Measurements from ENCODE around the gene TSPAN9. TPM values are rescaled to one million over a fixed set of nuclear protein-coding genes. Genes with fewer than 3 reads are reported as not detected.
A peak's percentile ranks its signal among the peaks of the same experiment; 100 is the strongest.

The TSPAN9 gene
- total RNA-seq, 1 experiment from 2014 or later = 9.6 TPM

- H3K27me3 ChIP-seq (ENCODE audit: insufficient read depth, low read depth) = 0 out of 2 replicates have a peak, but pooled peaks cover 4% of the 10 kb centered on the region
- no peaks in the 10 kb centered on the region for H3K4me1 ChIP-seq (replicated peaks; ENCODE audit: insufficient read depth)
- no peaks in the 10 kb centered on the region for H3K9me3 ChIP-seq (ENCODE audit: insufficient read depth, low read depth)
- H3K27ac ChIP-seq = no peak overlapping the region
- no peak overlapping the region for H3K4me3 ChIP-seq
- H4K20me1 ChIP-seq (ENCODE audit: insufficient read depth) = no peaks in the 10 kb centered on the region
- H3K36me3 ChIP-seq (ENCODE audit: low read depth) = no peaks in the 10 kb centered on the region
- H3K9me2 ChIP-seq (ENCODE audit: insufficient read depth) = no peaks in the 10 kb centered on the region
- no peaks in the 10 kb centered on the region for H3K79me2 ChIP-seq (ENCODE audit: low read depth)
- peak; percentile 27 to 45 for DNase-seq
- H3F3A ChIP-seq (ENCODE audit: insufficient read depth, low read depth) = peaks cover 8% of the 10 kb centered on the region; the same call in 1 of the 2 replicates
- no TSS peak for BruUV-seq (replicated peaks)
- POLR2A ChIA-PET (ENCODE audit: unreplicated experiment) = no interaction called here
- CTCF ChIA-PET = interaction anchor here (0.6 kb wide), 1 partner anchor 1443 kb away, joined by 3 read pairs; no protein-coding TSS in a partner anchor
- no peak overlapping the region for H2AFZ ChIP-seq
- TF ChIP-seq EZH2 (IDR thresholded peaks at IDR 0.05; ENCODE audit: low read depth) = no peak
- TF ChIP-seq CTCF (conservative IDR thresholded peaks at IDR 0.05) = no peak
- no peak overlapping the region for H3K4me2 ChIP-seq
- intact Hi-C loops (cut with micrococcal nuclease; ENCODE audit: unreplicated experiment) = no loop called here
Observed at GRCh38 chr12:3046441-3047200, 30.6 kb upstream of the TSPAN9 start.

- BruUV-seq (replicated peaks) = no TSS peak
- intact Hi-C loops (cut with micrococcal nuclease; ENCODE audit: unreplicated experiment) = no loop called here
- Histone ChIP-seq H3F3A (ENCODE audit: insufficient read depth, low read depth) (peaks cover 5% of the 10 kb centered on the region; the same call in 1 of the 2 replicates), H3K9me3 (ENCODE audit: insufficient read depth, low read depth) (no peaks in the 10 kb centered on the region), H3K27me3 (ENCODE audit: insufficient read depth, low read depth) (0 out of 2 replicates have a peak, but pooled peaks cover 7% of the 10 kb centered on the region), H3K27ac (no peak overlapping the region), H3K79me2 (ENCODE audit: low read depth) (no peaks in the 10 kb centered on the region), H3K4me2 (no peak overlapping the region), H2AFZ (no peak overlapping the region), H3K4me3 (no peak overlapping the region), H4K20me1 (ENCODE audit: insufficient read depth) (no peaks in the 10 kb centered on the region), H3K9me2 (ENCODE audit: insufficient read depth) (no peaks in the 10 kb centered on the region), H3K4me1 (replicated peaks; ENCODE audit: insufficient read depth) (no peaks in the 10 kb centered on the region), H3K36me3 (ENCODE audit: low read depth) (no peaks in the 10 kb centered on the region)
- DNase-seq = no peak
- TF ChIP-seq EZH2 (IDR thresholded peaks at IDR 0.05; ENCODE audit: low read depth) (no peak), CTCF (conservative IDR thresholded peaks at IDR 0.05) (no peak)
- ChIA-PET CTCF (no interaction called here), POLR2A (ENCODE audit: unreplicated experiment) (no interaction called here)
Observed at GRCh38 chr12:3047961-3048360, 29.2 kb upstream of the TSPAN9 start.

- H3K4me2 ChIP-seq = no peak overlapping the region
Observed at GRCh38 chr12:3048540-3048939, 28.6 kb upstream of the TSPAN9 start.

More at GRCh38 chr12:3048540-3048939, 28.6 kb upstream of the TSPAN9 start:
- 0 out of 2 replicates have a peak, but pooled peaks cover 7% of the 10 kb centered on the region for H3K27me3 ChIP-seq (ENCODE audit: insufficient read depth, low read depth)
- H4K20me1 ChIP-seq (ENCODE audit: insufficient read depth) = no peaks in the 10 kb centered on the region
- no peaks in the 10 kb centered on the region for H3K36me3 ChIP-seq (ENCODE audit: low read depth)
- no peaks in the 10 kb centered on the region for H3K4me1 ChIP-seq (replicated peaks; ENCODE audit: insufficient read depth)
- peaks cover 5% of the 10 kb centered on the region; the same call in 1 of the 2 replicates for H3F3A ChIP-seq (ENCODE audit: insufficient read depth, low read depth)
- TF ChIP-seq CTCF (conservative IDR thresholded peaks at IDR 0.05) (no peak), EZH2 (IDR thresholded peaks at IDR 0.05; ENCODE audit: low read depth) (no peak)
- CTCF ChIA-PET = no interaction called here
- no peak overlapping the region for H3K4me3 ChIP-seq
- no peaks in the 10 kb centered on the region for H3K9me3 ChIP-seq (ENCODE audit: insufficient read depth, low read depth)
- H3K27ac ChIP-seq = no peak overlapping the region
- no TSS peak for BruUV-seq (replicated peaks)
- H3K79me2 ChIP-seq (ENCODE audit: low read depth) = no peaks in the 10 kb centered on the region
- intact Hi-C loops (cut with micrococcal nuclease; ENCODE audit: unreplicated experiment) = no loop called here
- POLR2A ChIA-PET (ENCODE audit: unreplicated experiment) = interaction anchor here (0.6 kb wide), 1 partner anchor 308 kb away, joined by 3 read pairs; no protein-coding TSS in a partner anchor
- H3K9me2 ChIP-seq (ENCODE audit: insufficient read depth) = no peaks in the 10 kb centered on the region
- no peak for DNase-seq
- H2AFZ ChIP-seq = no peak overlapping the region
